Endothelial cell of hepatic sinusoid (primary cell): ENCODE data around the gene ZNRF3.
"Not testable (repeated sequence)": the region's sequence is repeated elsewhere in the genome, so short reads cannot be mapped to it uniquely, and the experiment has no call there.

Experiments
- in situ Hi-C: cut with HindIII; loops from 2 replicates; pipeline ENCODE4 v1.10.0; 2017; ENCODE audit warnings: low sequenced_read_pairs

Gene ZNRF3

GRCh38 chr22:29079218-29079901 is 196.0 kb downstream of the ZNRF3 start:
- in situ Hi-C loops: no loop called here

- in situ Hi-C loops: no loop called here
These were observed 197.0 kb downstream of the ZNRF3 start for GRCh38 chr22:29080106-29080975.

GRCh38 chr22:29081517-29082236 is 198.3 kb downstream of the ZNRF3 start:
- in situ Hi-C loops: no loop called here

- in situ Hi-C loops: no loop called here
These were observed 199.6 kb downstream of the ZNRF3 start for GRCh38 chr22:29082826-29083545.

GRCh38 chr22:29083576-29083932 is 200.2 kb downstream of the ZNRF3 start:
- in situ Hi-C loops: not testable (repeated sequence)

- in situ Hi-C loops: no loop called here
These were observed 200.7 kb downstream of the ZNRF3 start for GRCh38 chr22:29083933-29084591.

- in situ Hi-C loops: no loop called here
These were observed 203.6 kb downstream of the ZNRF3 start for GRCh38 chr22:29087012-29087411.

GRCh38 chr22:29088809-29089208 is 205.4 kb downstream of the ZNRF3 start:
- in situ Hi-C loops: no loop called here

- in situ Hi-C loops: no loop called here
These were observed 206.1 kb downstream of the ZNRF3 start for GRCh38 chr22:29089507-29089906.

- in situ Hi-C loops: no loop called here
These were observed 206.7 kb downstream of the ZNRF3 start for GRCh38 chr22:29090039-29090438.

GRCh38 chr22:29092243-29092642 is 208.9 kb downstream of the ZNRF3 start:
- in situ Hi-C loops: no loop called here

- in situ Hi-C loops: no loop called here
These were observed 209.7 kb downstream of the ZNRF3 start for GRCh38 chr22:29093030-29093429.

GRCh38 chr22:29093501-29094300 is 210.3 kb downstream of the ZNRF3 start:
- in situ Hi-C loops: no loop called here

GRCh38 chr22:29095459-29095858 is 212.1 kb downstream of the ZNRF3 start:
- in situ Hi-C loops: no loop called here

GRCh38 chr22:29096736-29097669 is 213.6 kb downstream of the ZNRF3 start:
- in situ Hi-C loops: no loop called here

GRCh38 chr22:29098296-29098695 is 214.9 kb downstream of the ZNRF3 start:
- in situ Hi-C loops: no loop called here

- in situ Hi-C loops: no loop called here
These were observed 218.9 kb downstream of the ZNRF3 start for GRCh38 chr22:29102300-29102699.

- in situ Hi-C loops: no loop called here
These were observed 219.7 kb downstream of the ZNRF3 start for GRCh38 chr22:29103121-29103520.

GRCh38 chr22:29105468-29105867 is 222.1 kb downstream of the ZNRF3 start:
- in situ Hi-C loops: no loop called here
